BE2C (cell line): ENCODE results near the gene LTB4R.

Source experiments
- DNase-seq: peaks from one replicate; pipeline ENCODE4 v3.0.0-alpha.2; 2020
- H3K27me3 ChIP-seq: fragments of 250-450 bp; sonication (Bioruptor Pico); 2 replicates; pipeline ENCODE4 v1.5.1; 2020; ENCODE audit warnings: mild to moderate bottlenecking
- H3K36me3 ChIP-seq: fragments of 250-450 bp; sonication (Bioruptor Pico); 2 replicates; pipeline ENCODE4 v1.5.1; 2020; ENCODE audit warnings: mild to moderate bottlenecking
- H3K4me1 ChIP-seq: fragments of 250-450 bp; sonication (Bioruptor Pico); 2 replicates; pipeline ENCODE4 v1.5.1; 2020
- H3K4me3 ChIP-seq: 2 replicates; pipeline ENCODE4 v1.5.1; 2011; ENCODE audit warnings: low read depth, low read length
- H3K9me3 ChIP-seq: fragments of 250-450 bp; sonication (Bioruptor Pico); 2 replicates; pipeline ENCODE4 v1.5.1; 2020
- CTCF ChIP-seq: IDR thresholded peaks from 2 replicates; pipeline ENCODE4 v1.5.1; 2012; ENCODE audit warnings: mild to moderate bottlenecking, low read depth, low read length

The LTB4R gene

DNA sequence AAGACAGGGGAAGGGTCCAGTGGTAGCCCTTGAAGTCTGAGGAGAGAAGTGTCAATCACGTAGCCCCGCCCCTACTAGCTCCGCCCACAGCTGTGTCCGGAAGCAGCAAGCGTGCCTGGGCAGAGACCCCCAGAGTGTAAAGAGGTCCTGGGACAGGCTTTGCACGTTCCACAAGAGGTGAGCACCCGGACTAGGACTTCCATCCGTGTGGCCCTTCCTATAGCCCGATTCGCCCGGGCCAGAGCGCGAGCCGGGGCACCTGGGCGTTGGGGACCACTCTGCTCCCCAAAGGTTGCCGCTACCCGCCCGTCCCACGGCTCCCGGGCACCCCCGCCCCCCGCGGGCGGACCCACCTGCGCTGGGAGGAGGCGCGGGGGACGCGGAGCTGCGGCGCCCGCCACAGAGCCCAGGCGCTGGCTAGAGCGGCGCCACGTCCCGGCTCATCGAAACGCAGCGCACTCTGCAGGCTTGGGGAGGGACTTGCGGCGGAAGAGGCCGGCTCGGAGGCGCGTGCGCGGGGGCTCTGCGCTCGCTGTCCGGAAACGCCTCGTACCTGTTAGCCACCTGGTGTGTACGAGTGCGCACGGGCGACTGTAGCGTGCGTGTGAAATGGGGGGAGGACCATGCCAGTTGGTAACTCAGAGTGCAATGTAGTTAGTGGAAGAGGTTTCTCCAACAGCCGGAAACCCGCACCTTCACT lies 40.0 kb upstream of the LTB4R start, which contains the start of gene RABGGTA:
RABGGTA (minus strand) TSS at position 464 of the 700 bp plus-strand sequence. CDS start 482 bp downstream, outside the sequence.
- no peaks in the 10 kb centered on the region for H3K4me1 ChIP-seq
- peak within 1 kb of the TSS; percentile 76 for H3K4me3 ChIP-seq
- H3K27me3 ChIP-seq, result no peaks in the 10 kb centered on the region
- no peaks in the 10 kb centered on the region for H3K9me3 ChIP-seq
- no peaks in the 10 kb centered on the region for H3K36me3 ChIP-seq
- peak; percentile 90 for DNase-seq
- peak; percentile 58 for TF ChIP-seq CTCF

GRCh38 chr14:24271834-24272263 lies 39.5 kb upstream of the LTB4R start:
- Histone ChIP-seq H3K36me3 (no peaks in the 10 kb centered on the region), H3K9me3 (no peaks in the 10 kb centered on the region), H3K4me1 (no peaks in the 10 kb centered on the region), H3K4me3 (peak overlapping the region; percentile 76), H3K27me3 (no peaks in the 10 kb centered on the region)
- DNase-seq, result no peak
- no peak for TF ChIP-seq CTCF

DNA sequence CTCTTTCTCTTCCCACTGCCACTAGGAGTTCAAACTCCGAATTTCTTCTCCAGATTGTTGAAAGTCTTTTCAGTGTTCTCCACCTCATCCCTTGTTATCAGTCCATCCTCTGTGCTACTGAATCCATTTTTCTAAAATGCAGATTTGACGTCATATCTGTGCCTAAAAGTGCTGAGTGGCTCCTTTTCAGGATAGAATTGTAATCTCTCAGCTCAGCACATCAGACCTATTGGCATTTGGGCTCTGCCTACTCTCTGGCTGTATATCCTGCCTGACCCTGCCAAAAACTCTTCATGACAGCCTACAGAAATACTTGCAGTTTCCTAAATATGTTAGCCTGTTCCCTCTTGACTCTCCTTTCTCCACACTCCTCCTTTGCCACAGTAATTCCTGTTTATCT lies 38.8 kb upstream of the LTB4R start:
- Histone ChIP-seq H3K4me1 (no peaks in the 10 kb centered on the region), H3K27me3 (no peaks in the 10 kb centered on the region), H3K36me3 (no peaks in the 10 kb centered on the region), H3K9me3 (no peaks in the 10 kb centered on the region), H3K4me3 (no peak overlapping the region)
- DNase-seq, result no peak
- TF ChIP-seq CTCF, result no peak

- Histone ChIP-seq H3K4me3 (no peak overlapping the region), H3K4me1 (no peaks in the 10 kb centered on the region), H3K9me3 (no peaks in the 10 kb centered on the region), H3K27me3 (no peaks in the 10 kb centered on the region), H3K36me3 (no peaks in the 10 kb centered on the region)
- no peak for DNase-seq
- TF ChIP-seq CTCF, result peak; percentile 31
These were observed 37.8 kb upstream of the LTB4R start for GRCh38 chr14:24273422-24273998.

GRCh38 chr14:24274101-24274543 lies 37.2 kb upstream of the LTB4R start:
- peaks cover under 1% of the 10 kb centered on the region; the same call in 1 of the 2 replicates for H3K4me1 ChIP-seq

More at GRCh38 chr14:24274101-24274543, 37.2 kb upstream of the LTB4R start:
- no peaks in the 10 kb centered on the region for H3K36me3 ChIP-seq
- no peak overlapping the region for H3K4me3 ChIP-seq
- no peaks in the 10 kb centered on the region for H3K9me3 ChIP-seq
- DNase-seq, result no peak
- no peaks in the 10 kb centered on the region for H3K27me3 ChIP-seq
- no peak for TF ChIP-seq CTCF
